Keratinocyte (primary cell): ENCODE results near the gene UBE2D2.

Source experiments
- EZH2 ChIP-seq: IDR thresholded peaks from one replicate; pipeline ENCODE4 v1.6.1; 2012; ENCODE audit warnings: inconsistent platforms, mild to moderate bottlenecking, low read length, moderate library complexity
- TF ChIP-seq, protein P1 (sequence below), 3 experiments: IDR thresholded peaks in 1 of 3; conservative IDR thresholded peaks in 1 of 3; optimal IDR thresholded peaks in 1 of 3; 2 replicates in 2 of 3; 3 replicates in 1 of 3; pipeline versions ENCODE3 to v1.5.1; 2011; ENCODE audit warnings: low read length in 3 of 3, mild to moderate bottlenecking in 3 of 3, moderate library complexity in 2 of 3, control low read depth in 1 of 3, inconsistent platforms in 1 of 3; ENCODE audit not compliant: insufficient read depth in 2 of 3; ENCODE audit errors: extremely low read depth in 1 of 3

DNA sequence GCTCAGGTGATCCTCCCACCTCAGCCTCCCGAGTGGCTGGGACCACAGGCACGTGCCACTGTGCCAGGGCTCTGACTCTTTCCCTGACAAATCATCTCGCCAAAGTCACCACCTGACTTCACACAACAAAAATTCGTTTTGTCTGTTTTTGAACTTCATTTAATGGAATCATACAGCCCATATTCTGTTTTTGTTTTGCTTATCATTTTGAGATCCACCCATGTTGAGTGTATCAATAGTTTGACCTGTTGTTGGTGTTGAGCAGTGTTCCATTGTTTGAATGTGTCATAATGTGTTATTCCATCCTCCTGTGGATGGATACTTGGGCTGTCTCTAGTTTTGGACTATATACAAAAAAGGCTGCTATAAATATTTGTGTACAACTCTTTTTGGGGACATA is 6.9 kb upstream of the UBE2D2 start:
- TF ChIP-seq, protein P1, sequence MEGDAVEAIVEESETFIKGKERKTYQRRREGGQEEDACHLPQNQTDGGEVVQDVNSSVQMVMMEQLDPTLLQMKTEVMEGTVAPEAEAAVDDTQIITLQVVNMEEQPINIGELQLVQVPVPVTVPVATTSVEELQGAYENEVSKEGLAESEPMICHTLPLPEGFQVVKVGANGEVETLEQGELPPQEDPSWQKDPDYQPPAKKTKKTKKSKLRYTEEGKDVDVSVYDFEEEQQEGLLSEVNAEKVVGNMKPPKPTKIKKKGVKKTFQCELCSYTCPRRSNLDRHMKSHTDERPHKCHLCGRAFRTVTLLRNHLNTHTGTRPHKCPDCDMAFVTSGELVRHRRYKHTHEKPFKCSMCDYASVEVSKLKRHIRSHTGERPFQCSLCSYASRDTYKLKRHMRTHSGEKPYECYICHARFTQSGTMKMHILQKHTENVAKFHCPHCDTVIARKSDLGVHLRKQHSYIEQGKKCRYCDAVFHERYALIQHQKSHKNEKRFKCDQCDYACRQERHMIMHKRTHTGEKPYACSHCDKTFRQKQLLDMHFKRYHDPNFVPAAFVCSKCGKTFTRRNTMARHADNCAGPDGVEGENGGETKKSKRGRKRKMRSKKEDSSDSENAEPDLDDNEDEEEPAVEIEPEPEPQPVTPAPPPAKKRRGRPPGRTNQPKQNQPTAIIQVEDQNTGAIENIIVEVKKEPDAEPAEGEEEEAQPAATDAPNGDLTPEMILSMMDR (optimal IDR thresholded peaks at IDR 0.05 in 1 of 3, IDR thresholded peaks at IDR 0.05 in 1 of 3, conservative IDR thresholded peaks at IDR 0.05 in 1 of 3; ENCODE audit: extremely low read depth in 1 of 3, insufficient read depth in 2 of 3, low read length in 3 of 3), result no peak
- TF ChIP-seq EZH2, result no peak
